ENCODE results near the gene SOX13. TPM values are rescaled to one million over a fixed set of nuclear protein-coding genes. Genes with fewer than 3 reads are reported as not detected.

SOX13 gene
- total and polyA plus RNA-seq, 10 of the 15 experiments (the other 5 are each of a cell fraction or from before 2014, with no cell fraction given) = 0.04 to 0.31 (median 0.11) TPM; not detected in 7

DNA sequence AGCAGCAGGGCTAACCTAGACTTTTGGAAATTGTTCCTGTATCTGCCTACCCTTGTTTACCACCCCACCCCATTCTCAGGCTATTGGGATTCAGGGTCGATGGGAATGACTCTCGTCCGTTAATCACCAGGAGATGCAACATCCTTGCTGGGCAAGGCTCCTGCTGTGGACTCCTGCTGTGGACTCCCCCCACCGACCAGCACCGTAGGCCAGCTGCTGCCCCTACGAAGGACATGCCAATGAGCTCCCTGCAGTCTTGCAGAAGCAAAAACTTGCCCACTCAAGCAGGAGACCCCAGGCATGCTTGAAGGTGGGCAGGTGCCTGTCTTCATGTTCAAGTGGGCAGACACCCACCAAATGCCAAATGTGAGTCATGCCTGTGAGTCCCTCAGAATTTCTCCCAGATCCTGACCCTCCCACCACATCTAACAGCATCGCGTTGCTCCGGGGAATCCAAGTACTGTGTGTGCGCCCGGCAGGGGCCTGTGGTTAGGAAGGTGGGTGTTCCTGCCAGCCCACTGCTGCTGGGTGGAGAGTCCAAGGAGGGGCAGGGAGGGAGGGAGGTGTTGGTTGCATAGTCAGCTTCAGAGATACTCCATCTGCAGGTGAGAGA, 41.7 kb upstream of the SOX13 start (continued):
- TF ChIP-seq, protein P1, sequence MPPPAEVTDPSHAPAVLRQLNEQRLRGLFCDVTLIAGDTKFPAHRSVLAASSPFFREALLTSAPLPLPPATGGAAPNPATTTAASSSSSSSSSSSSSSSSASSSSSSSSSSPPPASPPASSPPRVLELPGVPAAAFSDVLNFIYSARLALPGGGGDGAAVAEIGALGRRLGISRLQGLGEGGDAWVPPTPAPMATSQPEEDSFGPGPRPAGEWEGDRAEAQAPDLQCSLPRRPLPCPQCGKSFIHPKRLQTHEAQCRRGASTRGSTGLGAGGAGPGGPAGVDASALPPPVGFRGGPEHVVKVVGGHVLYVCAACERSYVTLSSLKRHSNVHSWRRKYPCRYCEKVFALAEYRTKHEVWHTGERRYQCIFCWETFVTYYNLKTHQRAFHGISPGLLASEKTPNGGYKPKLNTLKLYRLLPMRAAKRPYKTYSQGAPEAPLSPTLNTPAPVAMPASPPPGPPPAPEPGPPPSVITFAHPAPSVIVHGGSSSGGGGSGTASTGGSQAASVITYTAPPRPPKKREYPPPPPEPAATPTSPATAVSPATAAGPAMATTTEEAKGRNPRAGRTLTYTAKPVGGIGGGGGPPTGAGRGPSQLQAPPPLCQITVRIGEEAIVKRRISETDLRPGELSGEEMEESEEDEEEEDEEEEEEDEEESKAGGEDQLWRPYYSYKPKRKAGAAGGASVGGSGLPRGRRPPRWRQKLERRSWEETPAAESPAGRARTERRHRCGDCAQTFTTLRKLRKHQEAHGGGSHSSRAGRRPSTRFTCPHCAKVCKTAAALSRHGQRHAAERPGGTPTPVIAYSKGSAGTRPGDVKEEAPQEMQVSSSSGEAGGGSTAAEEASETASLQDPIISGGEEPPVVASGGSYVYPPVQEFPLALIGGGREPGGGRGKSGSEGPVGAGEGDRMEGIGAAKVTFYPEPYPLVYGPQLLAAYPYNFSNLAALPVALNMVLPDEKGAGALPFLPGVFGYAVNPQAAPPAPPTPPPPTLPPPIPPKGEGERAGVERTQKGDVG (CRISPR knock-in tag; IDR thresholded peaks at IDR 0.05) = no peak

DNA sequence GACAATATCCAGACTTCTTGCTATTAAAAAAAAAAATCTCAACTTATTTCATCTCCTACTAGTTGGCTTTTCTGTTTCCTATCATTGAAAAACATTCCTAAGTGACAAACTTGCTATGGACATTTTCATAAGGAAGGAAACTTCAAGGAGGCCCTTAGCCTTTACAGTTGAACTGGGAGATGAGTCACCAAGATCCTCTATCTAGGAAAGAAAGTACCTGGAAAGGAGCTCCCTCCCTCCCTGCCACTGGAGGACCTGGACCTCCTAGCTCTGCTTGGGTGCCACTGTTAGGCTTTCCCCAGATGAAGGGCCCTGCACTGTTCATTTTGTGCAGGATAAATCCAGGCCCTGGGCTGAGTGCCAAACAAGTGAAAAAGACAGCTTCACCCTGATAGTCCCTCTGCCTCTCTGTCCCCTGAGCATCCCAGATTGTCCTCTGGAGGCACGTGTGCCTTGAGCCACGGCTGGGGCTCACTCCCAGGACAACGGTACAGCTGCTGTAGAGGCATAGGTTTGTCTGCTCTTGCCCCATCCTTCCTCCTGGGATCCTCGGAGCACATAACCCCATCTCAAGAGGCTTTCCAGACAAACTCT, 40.2 kb upstream of the SOX13 start:
- 8% methylated on average over 4 of the region's 4 CpGs for WGBS (ENCODE audit: insufficient coverage, insufficient replicate concordance, low lambda C conversion rate, missing lambda C conversion rate)
- ATAC-seq = no peak
- ChIA-PET CTCF (interaction anchor here (1.1 kb wide), 1 partner anchor 96 kb away, joined by 4 read pairs; no protein-coding TSS in a partner anchor), POLR2A (no interaction called here), RAD21 (ENCODE audit: unreplicated experiment) (no interaction called here), SMC1A (ENCODE audit: uncharacterized antibody, unreplicated experiment) (no interaction called here)
- BruUV-seq (replicated peaks) = no TSS peak
- H3K9me3 ChIP-seq (replicated peaks; ENCODE audit: control insufficient read depth, insufficient read depth, low read length) = no peaks in the 10 kb centered on the region
- H3K4me2 ChIP-seq (ENCODE audit: control insufficient read depth, insufficient read depth) = no peak overlapping the region
- no peaks in the 10 kb centered on the region for H3K4me1 ChIP-seq (ENCODE audit: control insufficient read depth, insufficient read depth, low read length)
- intact Hi-C loops (cut with micrococcal nuclease; ENCODE audit: unreplicated experiment) = no loop called here
- H3K4me3 ChIP-seq = no peak overlapping the region
- H2AFZ ChIP-seq (ENCODE audit: control insufficient read depth, low read depth, low read length) = no peak overlapping the region
- in situ Hi-C loops (cut with MboI) = no loop called here
- no peaks in the 10 kb centered on the region for H4K20me1 ChIP-seq (ENCODE audit: control insufficient read depth, insufficient read depth)
- H3K27me3 ChIP-seq (replicated peaks in 1 of 2; ENCODE audit: control insufficient read depth in 2 of 2, insufficient read depth in 2 of 2, low read length in 1 of 2) = no peaks in the 10 kb centered on the region; a peak in 1 of 4 replicates
- FAIRE-seq = no peak
- H3K27ac ChIP-seq (ENCODE audit: control insufficient read depth, insufficient read depth) = no peak overlapping the region
- no peaks in the 10 kb centered on the region for H3K36me3 ChIP-seq (ENCODE audit: control insufficient read depth in 2 of 2, insufficient read depth in 2 of 2, low read length in 1 of 2)
- no peaks in the 10 kb centered on the region for H3K79me2 ChIP-seq (ENCODE audit: control insufficient read depth, insufficient read depth, low read length)
- DNase-seq (ENCODE audit: low read depth, low spot score) = no peak
- H3K9ac ChIP-seq (ENCODE audit: control insufficient read depth, insufficient read depth, low read length) = no peak overlapping the region
- no peak for TF ChIP-seq MEF2A (IDR thresholded peaks at IDR 0.05; ENCODE audit: insufficient read depth, low read depth, low read length)
- TF ChIP-seq POU2F2 (IDR thresholded peaks at IDR 0.05; ENCODE audit: borderline replicate concordance, low read depth, low read length) = no peak
- TF ChIP-seq, protein P2, sequence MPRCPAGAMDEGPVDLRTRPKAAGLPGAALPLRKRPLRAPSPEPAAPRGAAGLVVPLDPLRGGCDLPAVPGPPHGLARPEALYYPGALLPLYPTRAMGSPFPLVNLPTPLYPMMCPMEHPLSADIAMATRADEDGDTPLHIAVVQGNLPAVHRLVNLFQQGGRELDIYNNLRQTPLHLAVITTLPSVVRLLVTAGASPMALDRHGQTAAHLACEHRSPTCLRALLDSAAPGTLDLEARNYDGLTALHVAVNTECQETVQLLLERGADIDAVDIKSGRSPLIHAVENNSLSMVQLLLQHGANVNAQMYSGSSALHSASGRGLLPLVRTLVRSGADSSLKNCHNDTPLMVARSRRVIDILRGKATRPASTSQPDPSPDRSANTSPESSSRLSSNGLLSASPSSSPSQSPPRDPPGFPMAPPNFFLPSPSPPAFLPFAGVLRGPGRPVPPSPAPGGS (IDR thresholded peaks at IDR 0.05; ENCODE audit: borderline replicate concordance, insufficient read depth, low read depth, low read length, poor library complexity, severe bottlenecking) = no peak
- no peak for TF ChIP-seq YY1 (IDR thresholded peaks at IDR 0.05; ENCODE audit: low read depth, low read length)
- no peak for TF ChIP-seq JUNB (IDR thresholded peaks at IDR 0.05)
- TF ChIP-seq, protein P3, sequence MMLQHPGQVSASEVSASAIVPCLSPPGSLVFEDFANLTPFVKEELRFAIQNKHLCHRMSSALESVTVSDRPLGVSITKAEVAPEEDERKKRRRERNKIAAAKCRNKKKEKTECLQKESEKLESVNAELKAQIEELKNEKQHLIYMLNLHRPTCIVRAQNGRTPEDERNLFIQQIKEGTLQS (IDR thresholded peaks at IDR 0.05; ENCODE audit: borderline replicate concordance, extremely low read depth, low read depth, low read length) = no peak
- TF ChIP-seq, protein P4, sequence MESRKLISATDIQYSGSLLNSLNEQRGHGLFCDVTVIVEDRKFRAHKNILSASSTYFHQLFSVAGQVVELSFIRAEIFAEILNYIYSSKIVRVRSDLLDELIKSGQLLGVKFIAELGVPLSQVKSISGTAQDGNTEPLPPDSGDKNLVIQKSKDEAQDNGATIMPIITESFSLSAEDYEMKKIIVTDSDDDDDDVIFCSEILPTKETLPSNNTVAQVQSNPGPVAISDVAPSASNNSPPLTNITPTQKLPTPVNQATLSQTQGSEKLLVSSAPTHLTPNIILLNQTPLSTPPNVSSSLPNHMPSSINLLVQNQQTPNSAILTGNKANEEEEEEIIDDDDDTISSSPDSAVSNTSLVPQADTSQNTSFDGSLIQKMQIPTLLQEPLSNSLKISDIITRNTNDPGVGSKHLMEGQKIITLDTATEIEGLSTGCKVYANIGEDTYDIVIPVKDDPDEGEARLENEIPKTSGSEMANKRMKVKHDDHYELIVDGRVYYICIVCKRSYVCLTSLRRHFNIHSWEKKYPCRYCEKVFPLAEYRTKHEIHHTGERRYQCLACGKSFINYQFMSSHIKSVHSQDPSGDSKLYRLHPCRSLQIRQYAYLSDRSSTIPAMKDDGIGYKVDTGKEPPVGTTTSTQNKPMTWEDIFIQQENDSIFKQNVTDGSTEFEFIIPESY (IDR thresholded peaks at IDR 0.05) = no peak
- TF ChIP-seq, protein P5, sequence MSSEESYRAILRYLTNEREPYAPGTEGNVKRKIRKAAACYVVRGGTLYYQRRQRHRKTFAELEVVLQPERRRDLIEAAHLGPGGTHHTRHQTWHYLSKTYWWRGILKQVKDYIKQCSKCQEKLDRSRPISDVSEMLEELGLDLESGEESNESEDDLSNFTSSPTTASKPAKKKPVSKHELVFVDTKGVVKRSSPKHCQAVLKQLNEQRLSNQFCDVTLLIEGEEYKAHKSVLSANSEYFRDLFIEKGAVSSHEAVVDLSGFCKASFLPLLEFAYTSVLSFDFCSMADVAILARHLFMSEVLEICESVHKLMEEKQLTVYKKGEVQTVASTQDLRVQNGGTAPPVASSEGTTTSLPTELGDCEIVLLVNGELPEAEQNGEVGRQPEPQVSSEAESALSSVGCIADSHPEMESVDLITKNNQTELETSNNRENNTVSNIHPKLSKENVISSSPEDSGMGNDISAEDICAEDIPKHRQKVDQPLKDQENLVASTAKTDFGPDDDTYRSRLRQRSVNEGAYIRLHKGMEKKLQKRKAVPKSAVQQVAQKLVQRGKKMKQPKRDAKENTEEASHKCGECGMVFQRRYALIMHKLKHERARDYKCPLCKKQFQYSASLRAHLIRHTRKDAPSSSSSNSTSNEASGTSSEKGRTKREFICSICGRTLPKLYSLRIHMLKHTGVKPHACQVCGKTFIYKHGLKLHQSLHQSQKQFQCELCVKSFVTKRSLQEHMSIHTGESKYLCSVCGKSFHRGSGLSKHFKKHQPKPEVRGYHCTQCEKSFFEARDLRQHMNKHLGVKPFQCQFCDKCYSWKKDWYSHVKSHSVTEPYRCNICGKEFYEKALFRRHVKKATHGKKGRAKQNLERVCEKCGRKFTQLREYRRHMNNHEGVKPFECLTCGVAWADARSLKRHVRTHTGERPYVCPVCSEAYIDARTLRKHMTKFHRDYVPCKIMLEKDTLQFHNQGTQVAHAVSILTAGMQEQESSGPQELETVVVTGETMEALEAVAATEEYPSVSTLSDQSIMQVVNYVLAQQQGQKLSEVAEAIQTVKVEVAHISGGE (CRISPR knock-in tag; IDR thresholded peaks at IDR 0.05) = no peak
- TF ChIP-seq SMAD5 (IDR thresholded peaks at IDR 0.05; ENCODE audit: low read depth) = no peak
